ENCODE data around the gene GAN. TPM values are rescaled to one million over a fixed set of nuclear protein-coding genes. Genes with fewer than 3 reads are reported as not detected.
"Not testable (repeated sequence)": the region's sequence is repeated elsewhere in the genome, so short reads cannot be mapped to it uniquely, and the experiment has no call there.

Gene GAN
- total and polyA plus RNA-seq, 5 experiments from 2014 or later = 2.1 to 12.0 (median 2.5) TPM

- Mint-ChIP-seq H3K4me1 (peaks cover 0 to 3% (median 1%) of the 10 kb centered on the region in 4 donors), H3K27me3 (no peaks in the 10 kb centered on the region), H3K4me3 (no peak overlapping the region), H3K9me3 (no peaks in the 10 kb centered on the region), H3K36me3 (no peaks in the 10 kb centered on the region), H3K27ac (no peak overlapping the region)
- DNase-seq (no peak), ATAC-seq (no peak)
- POLR2A ChIA-PET = interaction anchor here (0.6 to 0.7 kb wide), 2 partner anchors 309 to 319 kb away, joined by 3 to 4 read pairs; no protein-coding TSS in a partner anchor
These were observed 96.0 kb downstream of the GAN start for GRCh38 chr16:81410643-81411293.

GRCh38 chr16:81413245-81413990 lies 98.7 kb downstream of the GAN start:
- ATAC-seq (no peak), DNase-seq (no peak)
- no peaks in the 10 kb centered on the region for H3K9me3 Mint-ChIP-seq
- H3K36me3 Mint-ChIP-seq = no peaks in the 10 kb centered on the region
- H3K4me1 Mint-ChIP-seq = peaks cover 0 to 3% (median 1%) of the 10 kb centered on the region in 4 donors
- no peak overlapping the region for H3K4me3 Mint-ChIP-seq
- no peaks in the 10 kb centered on the region for H3K27me3 Mint-ChIP-seq
- no peak overlapping the region for H3K27ac Mint-ChIP-seq
- POLR2A ChIA-PET = no interaction called here

- peaks cover 0 to 3% (median 1%) of the 10 kb centered on the region in 4 donors for H3K4me1 Mint-ChIP-seq
- H3K4me3 Mint-ChIP-seq = no peak overlapping the region
- H3K27me3 Mint-ChIP-seq = no peaks in the 10 kb centered on the region
- DNase-seq (no peak), ATAC-seq (no peak)
- POLR2A ChIA-PET = no interaction called here
- no peak overlapping the region for H3K27ac Mint-ChIP-seq
- H3K9me3 Mint-ChIP-seq = no peaks in the 10 kb centered on the region
- no peaks in the 10 kb centered on the region for H3K36me3 Mint-ChIP-seq
These were observed 101.0 kb downstream of the GAN start for GRCh38 chr16:81415751-81416150.

- Mint-ChIP-seq H3K27me3 (no peaks in the 10 kb centered on the region), H3K9me3 (no peaks in the 10 kb centered on the region), H3K4me3 (no peak overlapping the region), H3K4me1 (peaks cover 0 to 5% (median 1%) of the 10 kb centered on the region in 4 donors), H3K27ac (peak overlapping the region in 1 of 10 donors; percentile 62), H3K36me3 (no peaks in the 10 kb centered on the region)
- no peak for DNase-seq
- no peak for ATAC-seq
- POLR2A ChIA-PET = no interaction called here
These were observed 102.0 kb downstream of the GAN start for GRCh38 chr16:81416749-81417148.

- POLR2A ChIA-PET = no interaction called here
These were observed 102.4 kb downstream of the GAN start for GRCh38 chr16:81417210-81417609.

GRCh38 chr16:81419806-81420205 lies 105.0 kb downstream of the GAN start:
- Mint-ChIP-seq H3K36me3 (no peaks in the 10 kb centered on the region), H3K4me3 (no peak overlapping the region), H3K27me3 (no peaks in the 10 kb centered on the region), H3K27ac (no peak overlapping the region), H3K4me1 (peaks cover 3 to 8% (median 6%) of the 10 kb centered on the region in 4 donors), H3K9me3 (no peaks in the 10 kb centered on the region)
- POLR2A ChIA-PET = no interaction called here
- no peak for ATAC-seq
- DNase-seq = no peak

More at GRCh38 chr16:81417210-81417609, 102.4 kb downstream of the GAN start:
- H3K4me1 Mint-ChIP-seq = peaks cover 0 to 5% (median 1%) of the 10 kb centered on the region in 4 donors
- no peaks in the 10 kb centered on the region for H3K9me3 Mint-ChIP-seq
- no peak overlapping the region for H3K27ac Mint-ChIP-seq
- ATAC-seq (no peak), DNase-seq (no peak)
- no peaks in the 10 kb centered on the region for H3K27me3 Mint-ChIP-seq
- no peak overlapping the region for H3K4me3 Mint-ChIP-seq
- no peaks in the 10 kb centered on the region for H3K36me3 Mint-ChIP-seq

GRCh38 chr16:81421126-81421525 lies 106.4 kb downstream of the GAN start:
- Mint-ChIP-seq H3K27ac (no peak overlapping the region), H3K36me3 (no peaks in the 10 kb centered on the region), H3K4me1 (peaks cover 5 to 16% (median 11%) of the 10 kb centered on the region in 4 donors), H3K4me3 (no peak overlapping the region), H3K27me3 (no peaks in the 10 kb centered on the region), H3K9me3 (no peaks in the 10 kb centered on the region)
- DNase-seq (no peak), ATAC-seq (no peak)
- POLR2A ChIA-PET = no interaction called here

- H3K27ac Mint-ChIP-seq = no peak overlapping the region
These were observed 106.8 kb downstream of the GAN start for GRCh38 chr16:81421536-81421935.

GRCh38 chr16:81422153-81422552 lies 107.4 kb downstream of the GAN start:
- H3K27me3 Mint-ChIP-seq, H3K36me3 Mint-ChIP-seq, ATAC-seq, H3K4me3 Mint-ChIP-seq, H3K27ac Mint-ChIP-seq, POLR2A ChIA-PET, H3K9me3 Mint-ChIP-seq, DNase-seq: not testable (repeated sequence)
- H3K4me1 Mint-ChIP-seq = peaks cover 5 to 16% (median 11%) of the 10 kb centered on the region in 4 donors

More at GRCh38 chr16:81421536-81421935, 106.8 kb downstream of the GAN start:
- Mint-ChIP-seq H3K27me3 (no peaks in the 10 kb centered on the region), H3K4me1 (peaks cover 5 to 16% (median 11%) of the 10 kb centered on the region in 4 donors), H3K9me3 (no peaks in the 10 kb centered on the region), H3K36me3 (no peaks in the 10 kb centered on the region), H3K4me3 (no peak overlapping the region)
- POLR2A ChIA-PET = no interaction called here
- ATAC-seq (no peak), DNase-seq (no peak)

- POLR2A ChIA-PET = interaction anchor here (0.6 to 1.1 kb wide), 4 partner anchors 40 to 266 kb away, joined by 3 to 6 read pairs (median 4); no protein-coding TSS in a partner anchor
- H3K36me3 Mint-ChIP-seq = no peaks in the 10 kb centered on the region
- no peaks in the 10 kb centered on the region for H3K9me3 Mint-ChIP-seq
- no peaks in the 10 kb centered on the region for H3K27me3 Mint-ChIP-seq
- peak overlapping the region in 2 of 10 donors; percentile 69 to 82 for H3K27ac Mint-ChIP-seq
- no peak overlapping the region for H3K4me3 Mint-ChIP-seq
- ATAC-seq (peak in 1 of 2 donors; percentile 43), DNase-seq (no peak)
- peaks cover 9 to 20% (median 13%) of the 10 kb centered on the region in 4 donors for H3K4me1 Mint-ChIP-seq
These were observed 110.0 kb downstream of the GAN start for GRCh38 chr16:81424771-81425170.

GRCh38 chr16:81427219-81427618 lies 112.5 kb downstream of the GAN start:
- Mint-ChIP-seq H3K4me1 (peaks cover 7 to 22% (median 14%) of the 10 kb centered on the region in 4 donors), H3K27me3 (no peaks in the 10 kb centered on the region), H3K4me3 (no peak overlapping the region), H3K9me3 (no peaks in the 10 kb centered on the region), H3K36me3 (no peaks in the 10 kb centered on the region), H3K27ac (peak overlapping the region in 2 of 10 donors; percentile 25 to 79)
- no peak for DNase-seq
- POLR2A ChIA-PET = no interaction called here
- ATAC-seq = no peak

GRCh38 chr16:81429045-81429521 lies 114.3 kb downstream of the GAN start:
- no peaks in the 10 kb centered on the region for H3K27me3 Mint-ChIP-seq
- ATAC-seq (peak; percentile 44 to 62), DNase-seq (no peak)

More at GRCh38 chr16:81429045-81429521, 114.3 kb downstream of the GAN start:
- peak overlapping the region in 2 of 10 donors; percentile 77 to 86 for H3K27ac Mint-ChIP-seq
- peaks cover 7 to 24% (median 14%) of the 10 kb centered on the region in 4 donors for H3K4me1 Mint-ChIP-seq
- H3K4me3 Mint-ChIP-seq = no peak overlapping the region
- H3K9me3 Mint-ChIP-seq = no peaks in the 10 kb centered on the region
- H3K36me3 Mint-ChIP-seq = no peaks in the 10 kb centered on the region
- POLR2A ChIA-PET = no interaction called here

All from naive thymus-derived CD8-positive, alpha-beta T cell (primary cell).